Adrenal gland (tissue), 12 donors: ENCODE data around the gene HGS. TPM values are rescaled to one million over a fixed set of nuclear protein-coding genes. Genes with fewer than 3 reads are reported as not detected.

Experiments used
- DNase-seq, 7 donors: peaks; one replicate each; pipeline ENCODE4 v3.0.0-alpha.2; 2019 to 2020
- H3K27ac ChIP-seq, 5 donors: fragments of 200-600 bp; sonication (generic) in 4 of 5; 1 replicate in 3 of 5; 2 replicates in 2 of 5; pipeline versions ENCODE4 v1.5.1 to v1.8.0; 2016 to 2020; ENCODE audit warnings: mild to moderate bottlenecking in 1 of 5
- H3K27me3 ChIP-seq: fragments of 200-600 bp; 2 replicates; pipeline ENCODE4 v1.8.0; 2021
- H3K36me3 ChIP-seq, 2 donors: fragments of 200-600 bp; replicated peaks in 1 of 2; 1 replicate in 1 of 2; 2 replicates in 1 of 2; pipeline versions ENCODE4 v1.5.1 to v1.8.0; 2018 to 2022
- H3K4me1 ChIP-seq, 2 donors: fragments of 200-600 bp; replicated peaks in 1 of 2; 1 replicate in 1 of 2; 2 replicates in 1 of 2; pipeline versions ENCODE4 v1.5.1 to v1.8.0; 2018 to 2021
- H3K4me3 ChIP-seq, 4 donors: fragments of 200-600 bp; sonication (generic) in 3 of 4; one replicate each; pipeline ENCODE4 v1.5.1; 2016 to 2018
- H3K9me3 ChIP-seq, 3 donors: fragments of 200-600 bp; sonication (generic) in 1 of 3; replicated peaks in 1 of 3; 1 replicate in 2 of 3; 2 replicates in 1 of 3; pipeline versions ENCODE4 v1.5.1 to v1.8.0; 2016 to 2021
- CTCF ChIP-seq, 6 experiments: fragments of 450-650 bp in 4 of 6; fragments of 200-600 bp in 2 of 6; sonication (generic) in 1 of 6; IDR thresholded peaks; 1 replicate in 5 of 6; 2 replicates in 1 of 6; pipeline versions ENCODE4 v1.5.1 to v1.8.0; 2016 to 2021; ENCODE audit warnings: antibody characterized with exemption in 6 of 6, mild to moderate bottlenecking in 2 of 6, moderate library complexity in 1 of 6
- POLR2A ChIP-seq, 2 donors: fragments of 450-650 bp; IDR thresholded peaks; one replicate each; pipeline ENCODE4 v1.6.1; 2017; ENCODE audit warnings: antibody characterized with exemption in 2 of 2, mild to moderate bottlenecking in 2 of 2, moderate library complexity in 1 of 2
- WGBS, 4 donors: extraction: QIAGEN DNeasy Blood & Tissue Kit in 2 of 4; methylation state at CpG; one replicate each; pipeline versions ENCODE4 v1.1.5 to v1.1.7; 2013 to 2017; 5-methylcytosine and 5-hydroxymethylcytosine counted together
- intact Hi-C, 2 donors: fragments of 100-400 bp; cut with DNase I; formaldehyde crosslinking; loops; one replicate each; pipeline versions ENCODE4 v1.14.1 to v1.15.0; 2022 to 2023
- polyA plus RNA-seq, 3 donors: library from polyadenylated mRNA; stranded (reverse); fragments of 200-250 nt in 2 of 3; fragments of 350-450 nt in 1 of 3; fragmentation: Illumina TruSeq in 1 of 3; extraction: RNeasy Lipid Tissue Mini Kit (QIAGEN cat#74804) in 1 of 3; gene quantifications; one replicate each; pipeline ENCODE4 v1.2.3, GENCODE V29; 2013 to 2014
- total RNA-seq, 9 donors: library from RNA; depleted of rRNA in 4 of 9; stranded (reverse); fragments of >200 nt in 4 of 9; fragments of 120-200 nt in 1 of 9; fragmentation: NEBNext Ultra II Directional in 1 of 9; extraction: Animal tissue kit (Norgen Biotek cat#: 25700) in 1 of 9; gene quantifications; one replicate each; pipeline versions ENCODE4 v1.1.0 to v1.2.4, GENCODE V29; 2013 to 2023
- donor health status: healthy with polysubstance abuse.
- donor health status: Bipolar disorder and iron deficiency.
- donor health status: DM: yes; HTN: yes; CAD: no.
- donor health status: DM: no; HTN: no; CAD: no.
- donor health status: DM: no; HTN: no; CAD: no.
- donor health status: DM: yes; HTN: yes; CAD: no.

HGS gene
- total and polyA plus RNA-seq, 12 donors, result 51.7 to 384 (median 104) TPM

- Histone ChIP-seq H3K27ac (no peak overlapping the region), H3K4me3 (no peak overlapping the region), H3K27me3 (no peaks in the 10 kb centered on the region), H3K9me3 (no peaks in the 10 kb centered on the region), H3K4me1 (peaks cover 22 to 30% of the 10 kb centered on the region in 2 donors), H3K36me3 (peaks cover 0 to 34% of the 10 kb centered on the region in 2 donors)
- intact Hi-C loops, result no loop called here
- TF ChIP-seq POLR2A (IDR thresholded peaks at IDR 0.05), result no peak
- TF ChIP-seq CTCF (IDR thresholded peaks at IDR 0.05), result no peak
- DNase-seq, result no peak
- WGBS, 4 donors, result 93 to 96% (median 95%) methylated on average over 11 to 17 of the region's 17 CpGs
Measured at GRCh38 chr17:81706232-81706611, 22.4 kb downstream of the HGS start.

GRCh38 chr17:81706757-81707624 lies 23.2 kb downstream of the HGS start:
- TF ChIP-seq POLR2A (IDR thresholded peaks at IDR 0.05) (no peak), CTCF (IDR thresholded peaks at IDR 0.05) (no peak)
- WGBS, 4 donors, result 89 to 96% (median 91%) methylated on average over 20 to 54 of the region's 54 CpGs
- H3K36me3 ChIP-seq, result peaks cover 0 to 27% of the 10 kb centered on the region in 2 donors
- H3K27ac ChIP-seq, result no peak overlapping the region
- peaks cover 16 to 27% of the 10 kb centered on the region in 2 donors for H3K4me1 ChIP-seq
- H3K4me3 ChIP-seq, result no peak overlapping the region
- intact Hi-C loops, result no loop called here
- no peak for DNase-seq
- no peaks in the 10 kb centered on the region for H3K27me3 ChIP-seq
- no peaks in the 10 kb centered on the region for H3K9me3 ChIP-seq

- intact Hi-C loops, result no loop called here
- Histone ChIP-seq H3K4me1 (peaks cover 18 to 27% of the 10 kb centered on the region in 2 donors), H3K9me3 (no peaks in the 10 kb centered on the region), H3K36me3 (peaks cover 0 to 27% of the 10 kb centered on the region in 2 donors), H3K4me3 (no peak overlapping the region), H3K27ac (no peak overlapping the region), H3K27me3 (no peaks in the 10 kb centered on the region)
- TF ChIP-seq CTCF (IDR thresholded peaks at IDR 0.05) (no peak), POLR2A (IDR thresholded peaks at IDR 0.05) (no peak)
- DNase-seq, result peak in 1 of 7 donors; percentile 18
- WGBS, 4 donors, result 75 to 89% (median 86%) methylated on average over 4 to 25 of the region's 25 CpGs
Measured at GRCh38 chr17:81707725-81708646, 24.2 kb downstream of the HGS start.

GRCh38 chr17:81708739-81709185 lies 25.0 kb downstream of the HGS start:
- no peaks in the 10 kb centered on the region for H3K27me3 ChIP-seq
- intact Hi-C loops, result no loop called here
- WGBS, 4 donors, result 71 to 91% (median 87%) methylated on average over 3 to 17 of the region's 17 CpGs
- no peak overlapping the region for H3K4me3 ChIP-seq
- H3K36me3 ChIP-seq, result peaks cover 0 to 27% of the 10 kb centered on the region in 2 donors
- no peak overlapping the region for H3K27ac ChIP-seq
- DNase-seq, result peak in 1 of 7 donors; percentile 19
- TF ChIP-seq POLR2A (IDR thresholded peaks at IDR 0.05), result no peak
- TF ChIP-seq CTCF (IDR thresholded peaks at IDR 0.05), result no peak
- H3K4me1 ChIP-seq, result peaks cover 21 to 35% of the 10 kb centered on the region in 2 donors
- H3K9me3 ChIP-seq, result no peaks in the 10 kb centered on the region
